PC-3 (cell line): ENCODE results near the gene CHRM5.

Experiments used
- CTCF ChIP-seq: fragments of 300-600 bp; sonication (generic); conservative IDR thresholded peaks from 2 replicates; pipeline ENCODE4 v1.5.1; 2017; ENCODE audit warnings: antibody characterized with exemption, low read depth, mild to moderate bottlenecking, low read length
- EZH2 ChIP-seq: fragments of 300-600 bp; sonication (generic); IDR thresholded peaks from one replicate; pipeline ENCODE4 v1.6.1; 2017; ENCODE audit warnings: antibody characterized with exemption, mild to moderate bottlenecking, low read length; ENCODE audit not compliant: unreplicated experiment

DNA sequence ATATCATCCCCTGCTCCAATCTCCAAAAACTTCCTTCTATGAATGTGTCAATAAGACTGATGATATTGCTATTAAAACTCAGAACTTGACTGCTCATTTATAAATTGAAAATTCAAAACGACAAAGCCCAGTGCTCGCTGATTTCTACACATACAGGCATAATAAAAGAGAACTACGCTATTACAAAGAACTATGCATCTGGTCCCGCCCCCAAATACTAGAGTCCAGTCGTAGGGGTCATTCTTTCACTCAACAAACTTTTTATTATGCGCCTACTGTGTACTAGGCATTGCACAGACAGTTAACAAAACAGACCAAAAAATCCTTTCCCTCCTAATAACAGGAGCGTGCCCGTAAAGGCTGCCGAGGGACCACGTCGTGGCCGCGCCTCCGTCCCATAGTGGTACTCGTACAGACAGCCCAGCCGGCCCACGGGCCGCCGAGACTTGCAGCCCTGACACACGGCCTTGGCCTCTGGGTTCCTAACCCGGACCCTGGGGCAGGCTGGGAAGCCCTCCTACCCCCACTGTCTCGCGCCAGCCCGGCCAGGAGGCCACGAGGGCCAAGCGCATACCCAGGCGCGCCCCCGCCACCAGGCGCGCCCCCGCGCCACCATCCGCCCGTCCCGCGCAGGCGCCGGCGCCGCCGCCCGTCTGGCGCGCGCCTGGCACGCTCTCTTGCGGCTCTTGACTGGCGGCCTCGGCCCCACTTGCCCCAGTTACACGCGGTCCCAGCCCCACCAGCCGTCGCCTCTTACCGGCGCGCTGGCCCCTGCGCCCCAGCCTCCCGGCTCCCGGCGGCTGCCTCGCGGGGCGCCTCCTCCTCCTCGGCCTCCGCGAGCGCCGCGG is 70.0 kb downstream of the CHRM5 start:
- TF ChIP-seq EZH2 (no peak), CTCF (no peak)
